Tibial artery (tissue), 4 donors: ENCODE measurements around the gene SOWAHA.

Experiments
- DNase-seq, 2 donors: peaks; one replicate each; pipeline ENCODE4 v3.0.0-alpha.2; 2019
- H3K27ac ChIP-seq, 2 donors: fragments of 200-600 bp; sonication (generic) in 1 of 2; 1 replicate in 1 of 2; 2 replicates in 1 of 2; pipeline ENCODE4 v1.5.1; 2018 to 2019; ENCODE audit warnings: mild to moderate bottlenecking in 1 of 2
- H3K27me3 ChIP-seq, 2 donors: fragments of 200-600 bp; sonication (generic) in 1 of 2; one replicate each; pipeline versions ENCODE4 v1.5.1 to v1.6.0; 2016 to 2019
- H3K36me3 ChIP-seq, 3 donors: fragments of 200-600 bp; sonication (generic) in 2 of 3; one replicate each; pipeline ENCODE4 v1.5.1; 2016 to 2019; ENCODE audit warnings: mild to moderate bottlenecking in 2 of 3
- H3K4me1 ChIP-seq, 4 donors: fragments of 200-600 bp; sonication (generic) in 2 of 4; 1 replicate in 3 of 4; 2 replicates in 1 of 4; pipeline ENCODE4 v1.5.1; 2016 to 2019
- H3K4me3 ChIP-seq, 2 donors: fragments of 200-600 bp; sonication (generic) in 1 of 2; 1 replicate in 1 of 2; 2 replicates in 1 of 2; pipeline ENCODE4 v1.5.1; 2018 to 2019; ENCODE audit warnings: mild to moderate bottlenecking in 2 of 2
- H3K9me3 ChIP-seq, 3 donors: fragments of 200-600 bp; sonication (generic) in 1 of 3; one replicate each; pipeline ENCODE4 v1.5.1; 2016 to 2019
- intact Hi-C: fragments of 100-400 bp; cut with DNase I; formaldehyde crosslinking; loops from one replicate; pipeline ENCODE4 v1.15.0; 2023; ENCODE audit warnings: low total_unique reads
- TF ChIP-seq, protein P1 (sequence below), 2 experiments: fragments of 200-600 bp in 1 of 2; fragments of 450-650 bp in 1 of 2; IDR thresholded peaks; one replicate each; pipeline ENCODE4 v1.5.1; 2017 to 2019; ENCODE audit warnings: antibody characterized with exemption in 2 of 2, mild to moderate bottlenecking in 1 of 2, moderate library complexity in 1 of 2

SOWAHA gene

DNA sequence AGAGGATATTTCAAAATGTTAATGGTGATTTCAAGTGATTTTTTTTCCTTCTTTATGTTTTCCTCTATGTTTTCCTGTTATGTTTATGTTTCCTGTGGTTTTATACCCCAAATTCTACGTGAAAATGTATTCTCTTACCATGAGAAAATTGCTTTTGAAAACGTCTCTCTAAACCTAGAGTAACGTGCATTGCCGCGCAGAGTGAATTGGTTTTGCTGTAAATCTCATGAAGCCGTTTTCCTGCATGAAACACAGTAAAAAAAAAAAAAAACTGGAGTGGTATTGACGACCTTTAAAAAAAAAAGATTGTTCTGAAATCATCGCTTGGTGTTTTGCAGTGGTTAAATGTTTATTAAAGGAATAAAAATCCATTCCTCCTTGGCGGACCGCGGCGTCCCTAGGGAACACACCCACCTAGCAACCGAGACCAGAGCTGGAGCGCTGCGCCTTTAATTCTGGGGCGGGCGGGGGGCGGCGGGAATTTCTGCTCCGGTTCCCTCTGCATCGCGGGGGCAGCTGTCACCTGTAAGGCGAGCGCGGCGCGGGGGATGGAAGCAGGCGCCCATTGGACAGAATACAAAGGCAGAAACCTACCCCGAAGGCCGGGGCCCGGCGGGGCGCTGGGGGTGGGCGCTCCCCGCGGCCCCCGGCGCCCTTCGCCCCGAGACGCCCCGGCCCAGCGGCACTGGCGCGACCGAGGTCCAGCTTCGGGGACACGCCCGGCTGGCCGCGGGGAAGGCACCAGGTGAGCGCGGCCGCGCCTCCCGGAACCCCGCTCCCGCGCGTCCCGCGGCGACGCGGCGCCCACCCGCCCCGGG lies at the start of gene SOWAHA:
Gene SOWAHA (plus strand): TSS at position 522 of the 818 bp plus-strand sequence. CDS start 320 bp downstream, outside the sequence.
- TF ChIP-seq, protein P1, sequence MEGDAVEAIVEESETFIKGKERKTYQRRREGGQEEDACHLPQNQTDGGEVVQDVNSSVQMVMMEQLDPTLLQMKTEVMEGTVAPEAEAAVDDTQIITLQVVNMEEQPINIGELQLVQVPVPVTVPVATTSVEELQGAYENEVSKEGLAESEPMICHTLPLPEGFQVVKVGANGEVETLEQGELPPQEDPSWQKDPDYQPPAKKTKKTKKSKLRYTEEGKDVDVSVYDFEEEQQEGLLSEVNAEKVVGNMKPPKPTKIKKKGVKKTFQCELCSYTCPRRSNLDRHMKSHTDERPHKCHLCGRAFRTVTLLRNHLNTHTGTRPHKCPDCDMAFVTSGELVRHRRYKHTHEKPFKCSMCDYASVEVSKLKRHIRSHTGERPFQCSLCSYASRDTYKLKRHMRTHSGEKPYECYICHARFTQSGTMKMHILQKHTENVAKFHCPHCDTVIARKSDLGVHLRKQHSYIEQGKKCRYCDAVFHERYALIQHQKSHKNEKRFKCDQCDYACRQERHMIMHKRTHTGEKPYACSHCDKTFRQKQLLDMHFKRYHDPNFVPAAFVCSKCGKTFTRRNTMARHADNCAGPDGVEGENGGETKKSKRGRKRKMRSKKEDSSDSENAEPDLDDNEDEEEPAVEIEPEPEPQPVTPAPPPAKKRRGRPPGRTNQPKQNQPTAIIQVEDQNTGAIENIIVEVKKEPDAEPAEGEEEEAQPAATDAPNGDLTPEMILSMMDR (IDR thresholded peaks at IDR 0.05), result no peak
- Histone ChIP-seq H3K27ac (no peak within 1 kb of the TSS), H3K9me3 (no peaks in the 10 kb centered on the region), H3K27me3 (peaks cover 0 to 42% of the 10 kb centered on the region in 2 donors), H3K36me3 (no peaks in the 10 kb centered on the region), H3K4me1 (peaks cover 0 to 18% (median 16%) of the 10 kb centered on the region in 4 donors), H3K4me3 (peak within 1 kb of the TSS; percentile 35 to 51)
- intact Hi-C loops, result loop anchor here (10.0 kb wide), 1 partner anchor 158 kb away; the partner anchor contains the start of gene IL13
- DNase-seq, result peak in 1 of 2 donors; percentile 48

DNA sequence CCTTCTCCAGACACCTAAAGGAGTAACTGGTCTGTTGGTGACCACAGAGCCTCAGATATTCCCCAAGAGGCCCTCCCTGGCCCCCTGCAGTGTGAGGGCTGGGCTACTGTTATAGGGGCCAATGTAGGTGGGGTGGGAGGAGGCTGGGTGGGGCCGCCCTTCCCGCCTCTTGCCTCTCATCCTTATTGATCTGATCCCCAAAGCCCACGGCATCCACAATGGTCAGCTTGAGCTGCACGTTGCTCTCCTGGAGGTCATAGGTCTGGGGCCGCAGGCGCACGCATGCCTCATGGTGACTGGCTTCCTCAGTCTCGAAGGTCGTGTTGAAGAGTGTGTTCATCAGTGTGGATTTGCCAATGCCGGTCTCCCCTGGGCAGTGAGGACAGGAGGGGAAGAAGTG lies 49.1 kb upstream of the SOWAHA start:
- no peak overlapping the region for H3K27ac ChIP-seq
- no peaks in the 10 kb centered on the region for H3K27me3 ChIP-seq
- DNase-seq, result no peak
- no peaks in the 10 kb centered on the region for H3K9me3 ChIP-seq
- TF ChIP-seq, protein P1 (IDR thresholded peaks at IDR 0.05), result no peak
- H3K4me1 ChIP-seq, result peaks cover 0 to 40% (median 32%) of the 10 kb centered on the region in 4 donors
- intact Hi-C loops, result no loop called here
- H3K36me3 ChIP-seq, result peaks cover 52 to 66% (median 62%) of the 10 kb centered on the region in 3 donors
- no peak overlapping the region for H3K4me3 ChIP-seq

DNA sequence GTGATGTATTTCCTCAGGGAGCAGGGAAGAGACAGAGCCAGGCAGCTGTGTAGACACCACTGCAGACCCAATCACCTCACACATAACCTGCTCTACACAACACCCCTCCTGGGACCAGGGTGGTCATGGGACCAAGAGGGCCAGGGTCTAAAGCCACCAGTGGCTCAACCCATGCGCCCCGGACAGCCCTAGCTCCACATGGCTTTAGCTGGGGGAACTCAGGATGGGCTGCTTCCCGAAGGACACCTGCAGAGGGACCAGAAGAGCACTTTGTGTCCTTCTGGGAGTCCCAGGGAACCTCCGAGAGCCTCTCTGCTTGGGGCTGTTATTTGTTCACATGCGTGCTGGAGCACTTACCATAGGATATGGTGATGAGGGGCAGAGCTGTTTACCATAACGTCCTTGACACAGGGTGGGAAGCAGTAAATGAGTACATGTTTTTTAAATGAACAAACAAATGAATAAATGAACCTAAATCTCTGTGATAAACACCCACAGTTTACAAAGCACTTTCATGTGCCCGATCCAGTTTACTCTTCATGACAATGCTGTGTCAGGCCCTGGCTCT lies 48.3 kb upstream of the SOWAHA start:
- Histone ChIP-seq H3K27ac (no peak overlapping the region), H3K4me3 (no peak overlapping the region), H3K36me3 (peaks cover 52 to 59% (median 55%) of the 10 kb centered on the region in 3 donors)

DNA sequence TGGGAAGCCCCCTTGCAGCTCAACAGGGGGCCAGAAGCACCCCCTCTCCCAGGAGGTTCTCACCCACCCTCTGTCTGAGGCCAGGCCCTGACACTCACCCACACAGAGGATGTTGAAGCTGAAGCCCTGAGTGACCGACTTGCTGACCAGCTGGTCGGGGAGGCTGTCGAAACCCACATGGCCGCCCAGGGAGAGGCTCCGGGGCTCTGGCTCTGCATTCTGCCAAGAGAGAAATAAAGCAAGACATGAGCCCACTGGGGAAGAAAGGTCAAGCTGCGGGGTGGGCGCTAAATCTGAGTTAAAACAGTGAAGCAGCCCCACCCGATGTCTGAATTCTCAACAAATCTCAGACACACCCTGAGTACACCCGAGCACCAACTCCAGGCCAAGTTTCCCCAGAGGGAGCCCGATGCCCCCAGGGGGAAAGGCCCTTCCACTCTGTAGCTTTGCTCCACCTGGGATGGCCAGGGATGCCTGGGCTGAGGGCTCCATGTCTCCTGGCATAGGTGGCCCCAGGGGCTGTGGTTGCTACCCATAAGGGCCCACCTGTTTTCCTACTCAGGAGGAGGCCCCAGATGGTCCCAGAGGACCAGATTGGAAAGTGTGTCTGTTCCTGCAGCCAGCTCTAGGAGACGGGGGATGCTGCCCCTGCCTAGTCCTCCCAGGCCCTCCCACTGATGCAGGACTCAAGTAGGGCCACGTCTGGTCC lies 47.6 kb upstream of the SOWAHA start:
- H3K36me3 ChIP-seq, result peaks cover 46 to 52% (median 48%) of the 10 kb centered on the region in 3 donors
- no peak for DNase-seq
- intact Hi-C loops, result no loop called here

More for the DNA sequence above, 48.3 kb upstream of the SOWAHA start:
- no peaks in the 10 kb centered on the region for H3K9me3 ChIP-seq
- intact Hi-C loops, result no loop called here
- H3K27me3 ChIP-seq, result no peaks in the 10 kb centered on the region
- DNase-seq, result no peak
- TF ChIP-seq, protein P1 (IDR thresholded peaks at IDR 0.05), result no peak
- peaks cover 0 to 46% (median 35%) of the 10 kb centered on the region in 4 donors for H3K4me1 ChIP-seq

More for the DNA sequence above, 47.6 kb upstream of the SOWAHA start:
- Histone ChIP-seq H3K9me3 (no peaks in the 10 kb centered on the region), H3K4me1 (peaks cover 0 to 51% (median 39%) of the 10 kb centered on the region in 4 donors), H3K4me3 (no peak overlapping the region), H3K27ac (peak overlapping the region in 1 of 2 donors; percentile 5), H3K27me3 (no peaks in the 10 kb centered on the region)
- TF ChIP-seq, protein P1 (IDR thresholded peaks at IDR 0.05), result no peak
